DOHH2 (cell line): Measurements from ENCODE around the gene SCN8A.

Experiments
- EZH2phosphoT487 ChIP-seq: fragments of 200-600 bp; sonication (generic); IDR thresholded peaks from 2 replicates; pipeline ENCODE4 v1.6.1; 2017; ENCODE audit warnings: borderline replicate concordance, mild to moderate bottlenecking, antibody characterized with exemption, low read length, moderate library complexity, mixed read lengths
- TF ChIP-seq, protein P1 (sequence below): fragments of 200-600 bp; sonication (generic); IDR thresholded peaks from one replicate; pipeline ENCODE4 v1.5.1; 2014; ENCODE audit warnings: antibody characterized with exemption, mild to moderate bottlenecking, low read depth, low read length; ENCODE audit not compliant: poor library complexity, severe bottlenecking

DNA sequence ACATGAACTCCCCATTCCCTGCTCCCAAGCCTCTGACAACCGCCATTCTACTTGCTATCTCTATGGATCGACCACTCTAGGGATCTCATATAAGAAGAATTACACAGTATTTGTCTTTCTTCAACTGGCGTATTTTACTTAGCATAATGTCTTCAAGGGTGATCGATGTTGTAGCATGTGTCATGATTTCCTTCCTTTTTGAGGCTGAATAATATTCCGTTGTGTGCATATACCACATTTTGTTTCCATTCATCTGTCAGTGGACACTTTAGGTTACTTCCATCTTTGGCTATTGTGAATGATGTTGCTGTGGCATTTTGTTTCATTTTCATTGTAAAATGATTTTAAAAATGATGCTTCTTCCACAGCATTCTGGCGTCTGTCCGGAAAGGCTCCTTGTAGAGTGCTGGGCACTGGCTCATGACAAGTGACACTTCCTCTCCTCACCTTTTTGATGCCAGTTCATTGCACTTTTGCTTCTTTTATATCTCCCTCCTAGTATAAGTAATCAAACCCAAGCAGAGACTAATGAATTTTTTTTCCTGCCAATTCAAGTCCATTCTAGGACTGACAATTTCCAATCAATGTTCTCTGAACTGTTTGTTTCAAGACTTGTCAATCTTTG lies 39.3 kb downstream of the SCN8A start:
- TF ChIP-seq, protein P1, sequence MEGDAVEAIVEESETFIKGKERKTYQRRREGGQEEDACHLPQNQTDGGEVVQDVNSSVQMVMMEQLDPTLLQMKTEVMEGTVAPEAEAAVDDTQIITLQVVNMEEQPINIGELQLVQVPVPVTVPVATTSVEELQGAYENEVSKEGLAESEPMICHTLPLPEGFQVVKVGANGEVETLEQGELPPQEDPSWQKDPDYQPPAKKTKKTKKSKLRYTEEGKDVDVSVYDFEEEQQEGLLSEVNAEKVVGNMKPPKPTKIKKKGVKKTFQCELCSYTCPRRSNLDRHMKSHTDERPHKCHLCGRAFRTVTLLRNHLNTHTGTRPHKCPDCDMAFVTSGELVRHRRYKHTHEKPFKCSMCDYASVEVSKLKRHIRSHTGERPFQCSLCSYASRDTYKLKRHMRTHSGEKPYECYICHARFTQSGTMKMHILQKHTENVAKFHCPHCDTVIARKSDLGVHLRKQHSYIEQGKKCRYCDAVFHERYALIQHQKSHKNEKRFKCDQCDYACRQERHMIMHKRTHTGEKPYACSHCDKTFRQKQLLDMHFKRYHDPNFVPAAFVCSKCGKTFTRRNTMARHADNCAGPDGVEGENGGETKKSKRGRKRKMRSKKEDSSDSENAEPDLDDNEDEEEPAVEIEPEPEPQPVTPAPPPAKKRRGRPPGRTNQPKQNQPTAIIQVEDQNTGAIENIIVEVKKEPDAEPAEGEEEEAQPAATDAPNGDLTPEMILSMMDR = no peak
- no peak for TF ChIP-seq EZH2phosphoT487
